ENCODE data around the gene BCKDHA. TPM values are rescaled to one million over a fixed set of nuclear protein-coding genes. Genes with fewer than 3 reads are reported as not detected.
A peak's percentile ranks its signal among the peaks of the same experiment; 100 is the strongest.

The BCKDHA gene
- total RNA-seq, 1 donor: 15.3 TPM

GRCh38 chr19:41353466-41354342 lies 43.9 kb upstream of the BCKDHA start, which contains the start of gene TGFB1:
TSS of gene TGFB1 (minus strand) at chr19:41353922. CDS start at chr19:41353044, 878 bp downstream.
- TF ChIP-seq CTCF (IDR thresholded peaks at IDR 0.05; ENCODE audit: insufficient read depth, low read length): peak; percentile 91
- peak; percentile 88 for DNase-seq (ENCODE audit: low read depth)
- H3K4me3 ChIP-seq (ENCODE audit: low read depth, low read length): peak within 1 kb of the TSS; percentile 93

- TF ChIP-seq CTCF (IDR thresholded peaks at IDR 0.05; ENCODE audit: insufficient read depth, low read length): no peak
- H3K4me3 ChIP-seq (ENCODE audit: low read depth, low read length): peak overlapping the region; percentile 62
- no peak for DNase-seq (ENCODE audit: low read depth)
Observed at GRCh38 chr19:41354343-41354953, 43.2 kb upstream of the BCKDHA start.

- no peak for TF ChIP-seq CTCF (IDR thresholded peaks at IDR 0.05; ENCODE audit: insufficient read depth, low read length)
- DNase-seq (ENCODE audit: low read depth): no peak
- H3K4me3 ChIP-seq (ENCODE audit: low read depth, low read length): no peak overlapping the region
Observed at GRCh38 chr19:41355035-41355434, 42.6 kb upstream of the BCKDHA start.

GRCh38 chr19:41355802-41356201 lies 41.8 kb upstream of the BCKDHA start:
- DNase-seq (ENCODE audit: low read depth): no peak
- no peak for TF ChIP-seq CTCF (IDR thresholded peaks at IDR 0.05; ENCODE audit: insufficient read depth, low read length)
- no peak overlapping the region for H3K4me3 ChIP-seq (ENCODE audit: low read depth, low read length)

- TF ChIP-seq CTCF (IDR thresholded peaks at IDR 0.05; ENCODE audit: insufficient read depth, low read length): no peak
- no peak overlapping the region for H3K4me3 ChIP-seq (ENCODE audit: low read depth, low read length)
- no peak for DNase-seq (ENCODE audit: low read depth)
Observed at GRCh38 chr19:41356984-41357739, 40.5 kb upstream of the BCKDHA start.

- no peak for DNase-seq (ENCODE audit: low read depth)
- no peak for TF ChIP-seq CTCF (IDR thresholded peaks at IDR 0.05; ENCODE audit: insufficient read depth, low read length)
- no peak overlapping the region for H3K4me3 ChIP-seq (ENCODE audit: low read depth, low read length)
Observed at GRCh38 chr19:41357746-41358145, 39.9 kb upstream of the BCKDHA start.

Measured in fibroblast of the aortic adventitia (primary cell).